HG03060 (cell line): ENCODE results near the gene ANK3.
A peak's percentile ranks its signal among the peaks of the same experiment; 100 is the strongest.

Source experiments
- ATAC-seq: cut with Tn5 transposase; IDR thresholded peaks from one replicate; pipeline ENCODE4 v1.9.1; 2021; ENCODE audit warnings: low read depth, moderate number of reproducible peaks; ENCODE audit not compliant: unreplicated experiment

Gene ANK3

GRCh38 chr10:60147576-60148265 is 242.0 kb downstream of the ANK3 start:
- ATAC-seq: no peak

- ATAC-seq: no peak
Observed at GRCh38 chr10:60147025-60147424, 242.7 kb downstream of the ANK3 start.

- ATAC-seq: no peak
Observed at GRCh38 chr10:60144099-60144498, 245.6 kb downstream of the ANK3 start.

- ATAC-seq: no peak
Observed at GRCh38 chr10:60142736-60143135, 246.9 kb downstream of the ANK3 start.

GRCh38 chr10:60141896-60142559 is 247.6 kb downstream of the ANK3 start:
- no peak for ATAC-seq

GRCh38 chr10:60140651-60141632 is 248.7 kb downstream of the ANK3 start:
- ATAC-seq: no peak

GRCh38 chr10:60139798-60140566 is 249.7 kb downstream of the ANK3 start:
- ATAC-seq: no peak

GRCh38 chr10:60139290-60139689 is 250.4 kb downstream of the ANK3 start:
- no peak for ATAC-seq

- ATAC-seq: no peak
Observed at GRCh38 chr10:60138842-60139241, 250.8 kb downstream of the ANK3 start.

- ATAC-seq: no peak
Observed at GRCh38 chr10:60138026-60138425, 251.6 kb downstream of the ANK3 start.

- ATAC-seq: no peak
Observed at GRCh38 chr10:60137292-60137992, 252.2 kb downstream of the ANK3 start.

- no peak for ATAC-seq
Observed at GRCh38 chr10:60135020-60135419, 254.7 kb downstream of the ANK3 start.

- ATAC-seq: no peak
Observed at GRCh38 chr10:60134548-60134947, 255.1 kb downstream of the ANK3 start.

- ATAC-seq: peak; percentile 65
Observed at GRCh38 chr10:60130130-60130579, 259.5 kb downstream of the ANK3 start.

- no peak for ATAC-seq
Observed at GRCh38 chr10:60125895-60126294, 263.8 kb downstream of the ANK3 start.

GRCh38 chr10:60124536-60124935 is 265.1 kb downstream of the ANK3 start:
- no peak for ATAC-seq

- no peak for ATAC-seq
Observed at GRCh38 chr10:60123668-60124067, 266.0 kb downstream of the ANK3 start.

- ATAC-seq: no peak
Observed at GRCh38 chr10:60123172-60123571, 266.5 kb downstream of the ANK3 start.

- ATAC-seq: no peak
Observed at GRCh38 chr10:60122190-60122589, 267.5 kb downstream of the ANK3 start.
